NCI-H146 treated with DMSO at 0.1 percent for 48 hours (cell line): ENCODE data around the gene SLC7A5.
"Not testable (repeated sequence)": the region's sequence is repeated elsewhere in the genome, so short reads cannot be mapped to it uniquely, and the experiment has no call there.

Source experiments
- DNase-seq: peaks from one replicate; lab custom pipeline; 2025; ENCODE audit not compliant: unreplicated experiment; lab: John Stamatoyannopoulos, UW

SLC7A5 gene

GRCh38 chr16:87862597-87863326 is 6.5 kb downstream of the SLC7A5 start:
- not testable (repeated sequence) for DNase-seq

GRCh38 chr16:87861300-87862099 is 7.8 kb downstream of the SLC7A5 start:
- not testable (repeated sequence) for DNase-seq

GRCh38 chr16:87860553-87861299 is 8.6 kb downstream of the SLC7A5 start:
- DNase-seq, result no peak

- not testable (repeated sequence) for DNase-seq
These were observed 10.9 kb downstream of the SLC7A5 start for GRCh38 chr16:87858151-87858993.

- DNase-seq, result no peak
These were observed 12.5 kb downstream of the SLC7A5 start for GRCh38 chr16:87856791-87857228.

- no peak for DNase-seq
These were observed 13.2 kb downstream of the SLC7A5 start for GRCh38 chr16:87855852-87856715.

- DNase-seq, result no peak
These were observed 14.2 kb downstream of the SLC7A5 start for GRCh38 chr16:87854907-87855683.

GRCh38 chr16:87854053-87854906 is 15.0 kb downstream of the SLC7A5 start:
- DNase-seq, result no peak

- no peak for DNase-seq
These were observed 15.8 kb downstream of the SLC7A5 start for GRCh38 chr16:87853411-87854052.

GRCh38 chr16:87851601-87852000 is 17.7 kb downstream of the SLC7A5 start:
- DNase-seq, result no peak

- no peak for DNase-seq
These were observed 18.1 kb downstream of the SLC7A5 start for GRCh38 chr16:87851141-87851587.

- no peak for DNase-seq
These were observed 19.0 kb downstream of the SLC7A5 start for GRCh38 chr16:87850009-87851006.

- no peak for DNase-seq
These were observed 19.8 kb downstream of the SLC7A5 start for GRCh38 chr16:87849419-87850008.

- DNase-seq, result no peak
These were observed 20.5 kb downstream of the SLC7A5 start for GRCh38 chr16:87848676-87849345.
